HepG2 (cell line): ENCODE measurements around the gene RNF182.

Experiments used
- MEIS2 ChIP-seq: sonication (generic); formaldehyde crosslinking; IDR thresholded peaks from 2 replicates; pipeline ENCODE4 v1.9.0; 2021; ENCODE audit warnings: mild to moderate bottlenecking, missing genetic modification reagents
- SALL2 ChIP-seq: sonication (generic); formaldehyde crosslinking; IDR thresholded peaks from 2 replicates; pipeline ENCODE4 v1.8.1; 2023; ENCODE audit warnings: mild to moderate bottlenecking, missing genetic modification reagents, inconsistent platforms
- TF ChIP-seq, protein P1 (sequence below): sonication (generic); formaldehyde crosslinking; IDR thresholded peaks from 2 replicates; pipeline ENCODE4 v1.5.0; 2020; ENCODE audit warnings: mild to moderate bottlenecking, missing genetic modification reagents, moderate library complexity

DNA sequence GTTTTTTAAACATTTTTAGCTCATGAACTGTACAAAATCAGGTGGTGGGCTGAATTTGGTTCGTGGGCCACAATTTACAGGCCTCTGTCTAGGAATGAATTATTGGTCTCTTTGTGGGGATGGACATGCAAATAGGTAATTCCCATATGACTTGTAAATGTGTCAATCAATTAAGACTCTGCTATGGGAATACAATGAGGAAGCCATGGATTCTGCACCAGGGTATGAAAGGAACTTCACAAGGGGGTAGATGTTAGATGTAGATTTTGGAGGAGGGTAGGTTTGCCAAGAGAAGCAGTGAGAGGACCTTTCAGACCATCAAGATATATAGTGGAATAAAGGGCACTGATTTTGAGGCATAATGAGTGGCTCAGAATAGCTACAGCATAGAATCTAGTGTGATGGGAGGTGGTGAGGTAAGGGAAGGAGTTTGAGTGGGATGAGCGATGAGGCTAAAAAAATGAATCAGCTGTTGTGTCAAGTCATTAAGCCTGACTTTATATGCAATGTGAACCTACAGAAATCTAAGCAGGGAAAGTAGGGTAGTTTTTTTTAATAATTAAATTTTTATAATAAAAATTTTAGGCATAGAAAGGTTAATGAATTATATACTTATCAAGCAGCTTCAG is 32.6 kb upstream of the RNF182 start:
- TF ChIP-seq, protein P1, sequence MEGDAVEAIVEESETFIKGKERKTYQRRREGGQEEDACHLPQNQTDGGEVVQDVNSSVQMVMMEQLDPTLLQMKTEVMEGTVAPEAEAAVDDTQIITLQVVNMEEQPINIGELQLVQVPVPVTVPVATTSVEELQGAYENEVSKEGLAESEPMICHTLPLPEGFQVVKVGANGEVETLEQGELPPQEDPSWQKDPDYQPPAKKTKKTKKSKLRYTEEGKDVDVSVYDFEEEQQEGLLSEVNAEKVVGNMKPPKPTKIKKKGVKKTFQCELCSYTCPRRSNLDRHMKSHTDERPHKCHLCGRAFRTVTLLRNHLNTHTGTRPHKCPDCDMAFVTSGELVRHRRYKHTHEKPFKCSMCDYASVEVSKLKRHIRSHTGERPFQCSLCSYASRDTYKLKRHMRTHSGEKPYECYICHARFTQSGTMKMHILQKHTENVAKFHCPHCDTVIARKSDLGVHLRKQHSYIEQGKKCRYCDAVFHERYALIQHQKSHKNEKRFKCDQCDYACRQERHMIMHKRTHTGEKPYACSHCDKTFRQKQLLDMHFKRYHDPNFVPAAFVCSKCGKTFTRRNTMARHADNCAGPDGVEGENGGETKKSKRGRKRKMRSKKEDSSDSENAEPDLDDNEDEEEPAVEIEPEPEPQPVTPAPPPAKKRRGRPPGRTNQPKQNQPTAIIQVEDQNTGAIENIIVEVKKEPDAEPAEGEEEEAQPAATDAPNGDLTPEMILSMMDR (CRISPR knock-in tag), result no peak
- no peak for TF ChIP-seq SALL2
- no peak for TF ChIP-seq MEIS2 (CRISPR knock-in tag)
